ENCODE measurements around the gene LGALS7.

DNA sequence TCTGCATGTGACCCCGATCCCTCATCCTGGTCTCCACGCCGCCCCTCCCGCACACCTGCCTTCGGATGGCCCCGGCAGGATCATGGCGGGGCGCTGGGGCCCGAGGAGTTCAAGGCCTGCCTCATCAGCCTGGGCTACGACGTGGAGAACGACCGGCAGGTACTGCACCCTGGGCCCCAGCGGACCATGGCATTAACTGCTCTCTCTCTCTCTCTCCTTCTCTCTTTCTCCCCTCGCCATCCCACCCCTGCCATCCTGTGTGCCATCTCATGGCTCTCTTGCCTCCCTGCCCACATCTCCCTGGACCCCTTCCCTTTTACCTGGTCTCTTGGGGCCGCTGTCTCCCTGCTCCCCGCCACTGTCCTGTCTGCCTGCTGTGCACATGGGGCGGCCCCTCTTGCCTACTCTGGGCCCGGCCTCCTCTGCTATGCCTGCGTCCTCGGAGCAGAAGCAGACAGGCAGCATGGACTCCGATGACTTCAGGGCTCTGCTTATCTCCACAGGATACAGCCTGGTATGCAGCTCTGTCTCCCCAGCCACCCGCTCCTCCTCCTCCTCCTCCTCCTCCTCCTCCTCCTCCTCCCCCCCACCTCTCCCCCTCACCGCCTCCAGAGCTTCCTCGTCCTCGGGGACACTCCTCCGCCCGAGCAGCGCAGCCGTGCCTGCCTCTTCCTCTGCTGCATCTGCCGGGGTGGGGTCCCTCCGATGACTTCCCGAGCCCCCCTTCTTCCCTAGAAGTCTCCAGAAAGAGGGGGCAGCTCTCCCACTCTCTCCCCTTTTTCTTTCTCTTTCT lies 45.3 kb downstream of the LGALS7 start:
- TF ChIP-seq CTCF (conservative IDR thresholded peaks at IDR 0.05) = no peak
- TF ChIP-seq EZH2 (IDR thresholded peaks at IDR 0.05; ENCODE audit: low read depth) = no peak
